ENCODE measurements around the gene GRAMD1A. TPM values are rescaled to one million over a fixed set of nuclear protein-coding genes. Genes with fewer than 3 reads are reported as not detected.

GRAMD1A gene
- total RNA-seq, 1 donor from 2014 or later = 67.4 TPM

GRCh38 chr19:34983786-34984185, 16.3 kb upstream of the GRAMD1A start:
- Mint-ChIP-seq H3K36me3 (ENCODE audit: low read depth, unreplicated experiment) (no peaks in the 10 kb centered on the region), H3K27me3 (ENCODE audit: low read depth, unreplicated experiment) (peaks cover 2% of the 10 kb centered on the region), H3K4me1 (ENCODE audit: low read depth, unreplicated experiment) (no peaks in the 10 kb centered on the region), H3K9me3 (ENCODE audit: unreplicated experiment) (peaks cover 6% of the 10 kb centered on the region), H3K27ac (ENCODE audit: unreplicated experiment) (no peak overlapping the region), H3K4me3 (ENCODE audit: unreplicated experiment) (no peak overlapping the region)
- H2AFZ ChIP-seq (ENCODE audit: low read depth, low read length) = no peak overlapping the region
- no peaks in the 10 kb centered on the region for H3K9me3 ChIP-seq (ENCODE audit: insufficient read depth, low read depth, low read length)
- no peaks in the 10 kb centered on the region for H3K36me3 ChIP-seq (ENCODE audit: insufficient read depth, low read length)
- H3K27me3 ChIP-seq (ENCODE audit: insufficient read depth, low read length) = no peaks in the 10 kb centered on the region
- no peak overlapping the region for H3K4me2 ChIP-seq (ENCODE audit: low read length)
- H3K4me3 ChIP-seq (ENCODE audit: insufficient read depth, low read depth, low read length) = no peak overlapping the region
- FAIRE-seq (no peak), DNase-seq (ENCODE audit: low read depth) (no peak)
- H3K9ac ChIP-seq (ENCODE audit: low read length) = no peak overlapping the region
- no peaks in the 10 kb centered on the region for H4K20me1 ChIP-seq (ENCODE audit: insufficient read depth, low read length)
- no peaks in the 10 kb centered on the region for H3K4me1 ChIP-seq (ENCODE audit: insufficient read depth, low read length)
- H3K27ac ChIP-seq (ENCODE audit: low read depth, low read length) = no peak overlapping the region
- H3K79me2 ChIP-seq (ENCODE audit: insufficient read depth, low read length) = no peaks in the 10 kb centered on the region
- TF ChIP-seq, protein P1, sequence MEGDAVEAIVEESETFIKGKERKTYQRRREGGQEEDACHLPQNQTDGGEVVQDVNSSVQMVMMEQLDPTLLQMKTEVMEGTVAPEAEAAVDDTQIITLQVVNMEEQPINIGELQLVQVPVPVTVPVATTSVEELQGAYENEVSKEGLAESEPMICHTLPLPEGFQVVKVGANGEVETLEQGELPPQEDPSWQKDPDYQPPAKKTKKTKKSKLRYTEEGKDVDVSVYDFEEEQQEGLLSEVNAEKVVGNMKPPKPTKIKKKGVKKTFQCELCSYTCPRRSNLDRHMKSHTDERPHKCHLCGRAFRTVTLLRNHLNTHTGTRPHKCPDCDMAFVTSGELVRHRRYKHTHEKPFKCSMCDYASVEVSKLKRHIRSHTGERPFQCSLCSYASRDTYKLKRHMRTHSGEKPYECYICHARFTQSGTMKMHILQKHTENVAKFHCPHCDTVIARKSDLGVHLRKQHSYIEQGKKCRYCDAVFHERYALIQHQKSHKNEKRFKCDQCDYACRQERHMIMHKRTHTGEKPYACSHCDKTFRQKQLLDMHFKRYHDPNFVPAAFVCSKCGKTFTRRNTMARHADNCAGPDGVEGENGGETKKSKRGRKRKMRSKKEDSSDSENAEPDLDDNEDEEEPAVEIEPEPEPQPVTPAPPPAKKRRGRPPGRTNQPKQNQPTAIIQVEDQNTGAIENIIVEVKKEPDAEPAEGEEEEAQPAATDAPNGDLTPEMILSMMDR (IDR thresholded peaks at IDR 0.05; ENCODE audit: insufficient read depth, low read depth, low read length) = no peak
- no peak for TF ChIP-seq EZH2 (IDR thresholded peaks at IDR 0.05; ENCODE audit: insufficient read depth, low read length)

DNA sequence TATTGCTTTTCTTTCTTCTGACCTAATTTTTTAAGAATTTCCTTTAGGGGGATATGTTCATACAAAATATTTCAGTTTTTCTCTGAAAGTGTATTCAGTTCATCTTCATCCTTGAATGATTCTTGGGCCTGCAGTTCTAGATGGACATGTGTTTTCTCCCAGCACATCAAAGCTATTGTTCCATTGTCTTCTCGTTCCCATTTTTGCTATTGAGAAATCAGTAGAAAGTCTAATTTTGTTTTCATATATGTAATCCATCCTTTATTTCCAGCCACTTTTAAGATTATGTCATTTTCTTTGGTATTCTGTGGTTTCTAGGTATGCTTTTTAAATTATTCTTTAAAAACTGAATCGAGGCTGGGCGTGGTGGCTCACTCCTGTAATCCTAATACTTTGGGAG, 15.8 kb upstream of the GRAMD1A start:
- Histone ChIP-seq H3K4me2 (ENCODE audit: low read length) (no peak overlapping the region), H2AFZ (ENCODE audit: low read depth, low read length) (no peak overlapping the region), H3K9me3 (ENCODE audit: insufficient read depth, low read depth, low read length) (no peaks in the 10 kb centered on the region), H3K27me3 (ENCODE audit: insufficient read depth, low read length) (no peaks in the 10 kb centered on the region), H3K9ac (ENCODE audit: low read length) (no peak overlapping the region), H3K79me2 (ENCODE audit: insufficient read depth, low read length) (no peaks in the 10 kb centered on the region), H3K27ac (ENCODE audit: low read depth, low read length) (no peak overlapping the region), H4K20me1 (ENCODE audit: insufficient read depth, low read length) (no peaks in the 10 kb centered on the region), H3K4me1 (ENCODE audit: insufficient read depth, low read length) (no peaks in the 10 kb centered on the region), H3K4me3 (ENCODE audit: insufficient read depth, low read depth, low read length) (no peak overlapping the region), H3K36me3 (ENCODE audit: insufficient read depth, low read length) (no peaks in the 10 kb centered on the region)
- H3K36me3 Mint-ChIP-seq (ENCODE audit: low read depth, unreplicated experiment) = no peaks in the 10 kb centered on the region
- TF ChIP-seq, protein P1 (IDR thresholded peaks at IDR 0.05; ENCODE audit: insufficient read depth, low read depth, low read length) = no peak
- no peak for TF ChIP-seq EZH2 (IDR thresholded peaks at IDR 0.05; ENCODE audit: insufficient read depth, low read length)
- no peak overlapping the region for H3K4me3 Mint-ChIP-seq (ENCODE audit: unreplicated experiment)
- FAIRE-seq (no peak), DNase-seq (ENCODE audit: low read depth) (no peak)
- H3K4me1 Mint-ChIP-seq (ENCODE audit: low read depth, unreplicated experiment) = no peaks in the 10 kb centered on the region
- peaks cover 2% of the 10 kb centered on the region for H3K27me3 Mint-ChIP-seq (ENCODE audit: low read depth, unreplicated experiment)
- H3K9me3 Mint-ChIP-seq (ENCODE audit: unreplicated experiment) = peaks cover 6% of the 10 kb centered on the region
- H3K27ac Mint-ChIP-seq (ENCODE audit: unreplicated experiment) = no peak overlapping the region

DNA sequence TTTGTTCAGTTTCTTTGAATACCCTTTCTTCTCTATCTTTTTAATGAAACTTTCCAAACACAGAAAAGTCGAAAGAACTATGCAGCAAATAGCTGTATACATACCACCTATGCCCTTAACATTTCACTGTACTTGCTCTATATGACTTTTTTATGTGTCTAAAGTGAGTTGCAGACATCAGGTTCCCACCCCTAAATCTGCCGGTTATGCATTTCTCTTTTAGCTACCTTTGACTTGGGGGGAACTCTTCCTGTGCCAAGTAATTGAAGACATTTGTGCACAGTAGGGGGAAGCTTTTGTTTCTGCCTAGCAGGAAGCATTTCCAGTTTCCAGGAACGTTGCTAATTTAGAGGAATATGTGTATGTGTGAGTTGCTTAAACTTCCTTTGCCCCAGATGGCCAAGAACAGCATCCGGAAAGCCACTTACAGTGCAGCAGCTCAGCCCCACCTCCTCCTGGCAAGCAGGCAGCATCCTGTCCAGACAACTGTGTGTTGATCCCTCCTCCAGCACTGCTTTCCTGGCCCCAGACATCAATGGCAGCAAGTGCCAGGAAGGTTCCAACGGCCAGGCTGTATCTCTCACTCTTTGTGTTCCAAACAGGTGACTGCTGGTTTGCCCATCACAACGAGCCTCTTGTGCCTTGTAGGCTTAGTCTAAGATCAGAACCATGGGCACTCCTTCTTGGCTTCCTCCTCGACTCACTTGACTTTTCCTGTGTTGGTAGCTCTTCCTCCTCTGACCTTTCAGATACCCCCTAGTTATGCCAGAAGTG, 14.7 kb upstream of the GRAMD1A start:
- Histone ChIP-seq H3K79me2 (ENCODE audit: insufficient read depth, low read length) (no peaks in the 10 kb centered on the region), H4K20me1 (ENCODE audit: insufficient read depth, low read length) (no peaks in the 10 kb centered on the region), H3K9ac (ENCODE audit: low read length) (no peak overlapping the region), H3K36me3 (ENCODE audit: insufficient read depth, low read length) (no peaks in the 10 kb centered on the region), H3K4me3 (ENCODE audit: insufficient read depth, low read depth, low read length) (no peak overlapping the region), H3K27ac (ENCODE audit: low read depth, low read length) (no peak overlapping the region), H3K4me1 (ENCODE audit: insufficient read depth, low read length) (no peaks in the 10 kb centered on the region), H3K27me3 (ENCODE audit: insufficient read depth, low read length) (no peaks in the 10 kb centered on the region), H3K9me3 (ENCODE audit: insufficient read depth, low read depth, low read length) (no peaks in the 10 kb centered on the region), H2AFZ (ENCODE audit: low read depth, low read length) (no peak overlapping the region), H3K4me2 (ENCODE audit: low read length) (no peak overlapping the region)
- DNase-seq (ENCODE audit: low read depth) = peak; percentile 27
- Mint-ChIP-seq H3K27ac (ENCODE audit: unreplicated experiment) (no peak overlapping the region), H3K36me3 (ENCODE audit: low read depth, unreplicated experiment) (no peaks in the 10 kb centered on the region), H3K4me1 (ENCODE audit: low read depth, unreplicated experiment) (no peaks in the 10 kb centered on the region), H3K27me3 (ENCODE audit: low read depth, unreplicated experiment) (peaks cover 2% of the 10 kb centered on the region), H3K9me3 (ENCODE audit: unreplicated experiment) (peaks cover 3% of the 10 kb centered on the region), H3K4me3 (ENCODE audit: unreplicated experiment) (no peak overlapping the region)
- TF ChIP-seq, protein P1 (IDR thresholded peaks at IDR 0.05; ENCODE audit: insufficient read depth, low read depth, low read length) = no peak
- TF ChIP-seq EZH2 (IDR thresholded peaks at IDR 0.05; ENCODE audit: insufficient read depth, low read length) = no peak
- FAIRE-seq = no peak

All from astrocyte (in vitro differentiated cells and primary cell).